ENCODE data around the gene PCDH17. TPM values are rescaled to one million over a fixed set of nuclear protein-coding genes. Genes with fewer than 3 reads are reported as not detected.

Gene PCDH17
- total RNA-seq, 1 experiment from 2014 or later, result 0.11 TPM

GRCh38 chr13:57588639-57589038, 42.9 kb upstream of the PCDH17 start:
- no peak overlapping the region for H3K27ac ChIP-seq (ENCODE audit: low read length)
- ATAC-seq (no peak), DNase-seq (no peak)
- H4K20me1 ChIP-seq (ENCODE audit: low read length), result no peaks in the 10 kb centered on the region
- TF ChIP-seq CTCF (conservative IDR thresholded peaks at IDR 0.05; ENCODE audit: low read depth, low read length) (no peak), EZH2 (IDR thresholded peaks at IDR 0.05; ENCODE audit: low read length, unreplicated experiment) (no peak), EZH2phosphoT487 (IDR thresholded peaks at IDR 0.05; ENCODE audit: borderline replicate concordance, low read length) (no peak)
- no peaks in the 10 kb centered on the region for H3F3A ChIP-seq (ENCODE audit: low read length, unreplicated experiment)
- H3K79me2 ChIP-seq (ENCODE audit: low read length), result no peaks in the 10 kb centered on the region
- no peaks in the 10 kb centered on the region for H3K9me2 ChIP-seq (replicated peaks; ENCODE audit: low read length)
- H2AFZ ChIP-seq (ENCODE audit: low read length), result no peak overlapping the region
- H3K27me3 ChIP-seq (ENCODE audit: low read length), result no peaks in the 10 kb centered on the region
- H3K4me2 ChIP-seq (ENCODE audit: low read length), result no peak overlapping the region
- ChIA-PET POLR2A (ENCODE audit: unreplicated experiment) (no interaction called here), CTCF (no interaction called here)
- no peaks in the 10 kb centered on the region for H3K36me3 ChIP-seq (ENCODE audit: low read depth, low read length)
- H3K4me3 ChIP-seq (ENCODE audit: low read length), result no peak overlapping the region
- BruUV-seq (replicated peaks), result no TSS peak
- H3K4me1 ChIP-seq (ENCODE audit: insufficient read depth, low read length), result no peaks in the 10 kb centered on the region
- H3K9me3 ChIP-seq (ENCODE audit: low read length), result no peaks in the 10 kb centered on the region
- H3K9ac ChIP-seq (ENCODE audit: low read length), result no peak overlapping the region
- intact Hi-C loops (cut with micrococcal nuclease), result no loop called here

- H3K4me3 ChIP-seq (ENCODE audit: low read length), result no peak overlapping the region
- no TSS peak for BruUV-seq (replicated peaks)
- ATAC-seq (no peak), DNase-seq (no peak)
- intact Hi-C loops (cut with micrococcal nuclease), result no loop called here
- H3K4me2 ChIP-seq (ENCODE audit: low read length), result no peak overlapping the region
- POLR2A ChIA-PET (ENCODE audit: unreplicated experiment), result no interaction called here
- TF ChIP-seq EZH2 (IDR thresholded peaks at IDR 0.05; ENCODE audit: low read length, unreplicated experiment), result no peak
- TF ChIP-seq EZH2phosphoT487 (IDR thresholded peaks at IDR 0.05; ENCODE audit: borderline replicate concordance, low read length), result no peak
- TF ChIP-seq CTCF (conservative IDR thresholded peaks at IDR 0.05; ENCODE audit: low read depth, low read length), result no peak
- no peak overlapping the region for H3K9ac ChIP-seq (ENCODE audit: low read length)
- H3K9me2 ChIP-seq (replicated peaks; ENCODE audit: low read length), result no peaks in the 10 kb centered on the region
- H3K4me1 ChIP-seq (ENCODE audit: insufficient read depth, low read length), result no peaks in the 10 kb centered on the region
- no peaks in the 10 kb centered on the region for H3F3A ChIP-seq (ENCODE audit: low read length, unreplicated experiment)
- no peak overlapping the region for H2AFZ ChIP-seq (ENCODE audit: low read length)
- no peaks in the 10 kb centered on the region for H3K9me3 ChIP-seq (ENCODE audit: low read length)
- no peaks in the 10 kb centered on the region for H3K79me2 ChIP-seq (ENCODE audit: low read length)
- CTCF ChIA-PET, result no interaction called here
- H4K20me1 ChIP-seq (ENCODE audit: low read length), result no peaks in the 10 kb centered on the region
- no peak overlapping the region for H3K27ac ChIP-seq (ENCODE audit: low read length)
- H3K36me3 ChIP-seq (ENCODE audit: low read depth, low read length), result no peaks in the 10 kb centered on the region
- H3K27me3 ChIP-seq (ENCODE audit: low read length), result no peaks in the 10 kb centered on the region
These were observed 35.8 kb upstream of the PCDH17 start for GRCh38 chr13:57595775-57596174.

GRCh38 chr13:57601536-57601935, 30.0 kb upstream of the PCDH17 start:
- no peak overlapping the region for H3K4me3 ChIP-seq (ENCODE audit: low read length)
- intact Hi-C loops (cut with micrococcal nuclease), result no loop called here
- no peak overlapping the region for H2AFZ ChIP-seq (ENCODE audit: low read length)
- CTCF ChIA-PET, result no interaction called here
- H3F3A ChIP-seq (ENCODE audit: low read length, unreplicated experiment), result no peaks in the 10 kb centered on the region
- POLR2A ChIA-PET (ENCODE audit: unreplicated experiment), result no interaction called here
- no TSS peak for BruUV-seq (replicated peaks)
- ATAC-seq (no peak), DNase-seq (no peak)
- no peaks in the 10 kb centered on the region for H3K9me3 ChIP-seq (ENCODE audit: low read length)
- H3K9ac ChIP-seq (ENCODE audit: low read length), result no peak overlapping the region
- TF ChIP-seq CTCF (conservative IDR thresholded peaks at IDR 0.05; ENCODE audit: low read depth, low read length), result no peak
- TF ChIP-seq EZH2 (IDR thresholded peaks at IDR 0.05; ENCODE audit: low read length, unreplicated experiment), result no peak
- no peak for TF ChIP-seq EZH2phosphoT487 (IDR thresholded peaks at IDR 0.05; ENCODE audit: borderline replicate concordance, low read length)
- H3K36me3 ChIP-seq (ENCODE audit: low read depth, low read length), result no peaks in the 10 kb centered on the region
- no peak overlapping the region for H3K27ac ChIP-seq (ENCODE audit: low read length)
- H3K4me1 ChIP-seq (ENCODE audit: insufficient read depth, low read length), result no peaks in the 10 kb centered on the region
- H3K4me2 ChIP-seq (ENCODE audit: low read length), result no peak overlapping the region
- no peaks in the 10 kb centered on the region for H3K79me2 ChIP-seq (ENCODE audit: low read length)
- H4K20me1 ChIP-seq (ENCODE audit: low read length), result no peaks in the 10 kb centered on the region
- H3K9me2 ChIP-seq (replicated peaks; ENCODE audit: low read length), result no peaks in the 10 kb centered on the region
- no peaks in the 10 kb centered on the region for H3K27me3 ChIP-seq (ENCODE audit: low read length)
